Stimulated activated naive CD4-positive, alpha-beta T cell (primary cell): Measurements from ENCODE around the gene BLNK.

ENCODE experiments used
- DNase-seq, 6 experiments: peaks; one replicate each; lab custom pipeline; 2025; lab: John Stamatoyannopoulos, UW

Gene BLNK

GRCh38 chr10:96261930-96262329 lies 9.4 kb downstream of the BLNK start:
- no peak for DNase-seq

- DNase-seq, result no peak
These were observed 10.2 kb downstream of the BLNK start for GRCh38 chr10:96261132-96261531.

GRCh38 chr10:96260014-96260413 lies 11.4 kb downstream of the BLNK start:
- DNase-seq, result no peak

- no peak for DNase-seq
These were observed 12.2 kb downstream of the BLNK start for GRCh38 chr10:96259150-96259549.

GRCh38 chr10:96257944-96258343 lies 13.4 kb downstream of the BLNK start:
- no peak for DNase-seq

GRCh38 chr10:96255549-96256333 lies 15.6 kb downstream of the BLNK start:
- no peak for DNase-seq

- DNase-seq, result no peak
These were observed 16.4 kb downstream of the BLNK start for GRCh38 chr10:96254976-96255375.

GRCh38 chr10:96252730-96253129 lies 18.6 kb downstream of the BLNK start:
- DNase-seq, result no peak

GRCh38 chr10:96250349-96250748 lies 21.0 kb downstream of the BLNK start:
- no peak for DNase-seq

- DNase-seq, result no peak
These were observed 22.1 kb downstream of the BLNK start for GRCh38 chr10:96249264-96249663.

- no peak for DNase-seq
These were observed 27.0 kb downstream of the BLNK start for GRCh38 chr10:96244354-96244753.

- DNase-seq, result no peak
These were observed 28.1 kb downstream of the BLNK start for GRCh38 chr10:96243296-96243695.

GRCh38 chr10:96242822-96243221 lies 28.5 kb downstream of the BLNK start:
- DNase-seq, result no peak

GRCh38 chr10:96238646-96239623 lies 32.4 kb downstream of the BLNK start:
- DNase-seq, result no peak

GRCh38 chr10:96236876-96237275 lies 34.5 kb downstream of the BLNK start:
- DNase-seq, result no peak

- DNase-seq, result no peak
These were observed 35.3 kb downstream of the BLNK start for GRCh38 chr10:96236090-96236478.

GRCh38 chr10:96235326-96236089 lies 35.9 kb downstream of the BLNK start:
- no peak for DNase-seq

- DNase-seq, result no peak
These were observed 37.4 kb downstream of the BLNK start for GRCh38 chr10:96233959-96234358.

- no peak for DNase-seq
These were observed 40.8 kb downstream of the BLNK start for GRCh38 chr10:96230527-96230926.

- DNase-seq, result peak; percentile 57 to 84 (median 72)
These were observed 41.8 kb downstream of the BLNK start for GRCh38 chr10:96229568-96230030.

- no peak for DNase-seq
These were observed 42.9 kb downstream of the BLNK start for GRCh38 chr10:96228408-96228994.

GRCh38 chr10:96227206-96227605 lies 44.2 kb downstream of the BLNK start:
- DNase-seq, result no peak
